Colonic mucosa (tissue), 4 donors: ENCODE data around the gene COQ9. TPM values are rescaled to one million over a fixed set of nuclear protein-coding genes. Genes with fewer than 3 reads are reported as not detected.

Experiments used
- DNase-seq: peaks from one replicate; pipeline ENCODE4 v3.0.0-alpha.2; 2020
- H3K27ac ChIP-seq: fragments of 200-600 bp; one replicate; pipeline ENCODE4 v1.8.0; 2021
- H3K27me3 ChIP-seq: fragments of 200-600 bp; one replicate; pipeline ENCODE4 v1.8.0; 2021
- H3K36me3 ChIP-seq: fragments of 200-600 bp; one replicate; pipeline ENCODE4 v1.8.0; 2021
- H3K4me1 ChIP-seq: fragments of 200-600 bp; one replicate; pipeline ENCODE4 v1.8.0; 2021; ENCODE audit warnings: mild to moderate bottlenecking
- H3K4me3 ChIP-seq: fragments of 200-600 bp; one replicate; pipeline ENCODE4 v1.8.0; 2021
- H3K9ac ChIP-seq, 2 donors: one replicate each; pipeline ENCODE4 v1.7.0; 2013; ENCODE audit warnings: control low read depth in 2 of 2, low read depth in 2 of 2, low read length in 2 of 2
- H3K9me3 ChIP-seq: fragments of 200-600 bp; one replicate; pipeline ENCODE4 v1.8.0; 2021
- CTCF ChIP-seq: fragments of 200-600 bp; IDR thresholded peaks from one replicate; pipeline ENCODE4 v1.8.0; 2022; ENCODE audit warnings: antibody characterized with exemption, mild to moderate bottlenecking
- intact Hi-C: fragments of 100-400 bp; cut with DNase I; formaldehyde crosslinking; loops from one replicate; pipeline ENCODE4 v1.14.1; 2022
- total RNA-seq, 2 donors: library from RNA; stranded (reverse); fragmentation: NEBNext Ultra II Directional in 1 of 2; extraction: Animal tissue kit (Norgen Biotek cat#: 25700) in 1 of 2; gene quantifications; one replicate each; pipeline ENCODE4 v1.2.1, GENCODE V29; 2021
- donor health status: healthy.
- donor health status: DM: no; HTN: no; CAD: no.
- donor health status: DM: no; HTN: no; CAD: no.

The COQ9 gene
- total RNA-seq, 2 donors from 2014 or later: 104 to 125 TPM

DNA sequence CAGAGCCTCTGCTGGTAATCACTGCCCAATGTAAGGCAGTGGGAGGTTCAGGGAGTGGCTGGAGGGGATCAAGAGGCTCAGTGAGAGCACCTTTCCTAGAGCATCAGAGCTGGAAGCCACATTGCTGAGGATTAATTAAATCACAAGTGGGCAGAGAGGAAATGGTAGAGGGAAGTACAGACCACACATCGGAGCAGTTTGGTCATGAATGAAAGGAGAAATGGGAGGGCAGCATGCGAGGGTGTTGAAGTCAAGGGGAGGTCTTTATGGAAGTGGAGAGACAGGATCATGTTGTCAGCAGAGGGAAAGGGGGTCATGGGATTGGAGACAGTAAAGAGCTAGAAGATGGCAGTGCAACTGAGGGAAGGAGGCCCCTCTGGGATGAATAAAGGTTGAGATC lies 40.4 kb upstream of the COQ9 start:
- Histone ChIP-seq H3K4me1 (no peaks in the 10 kb centered on the region), H3K9ac (no peak overlapping the region), H3K27ac (no peak overlapping the region), H3K36me3 (no peaks in the 10 kb centered on the region), H3K27me3 (no peaks in the 10 kb centered on the region), H3K9me3 (no peaks in the 10 kb centered on the region), H3K4me3 (no peak overlapping the region)
- intact Hi-C loops: no loop called here
- no peak for TF ChIP-seq CTCF
- no peak for DNase-seq

DNA sequence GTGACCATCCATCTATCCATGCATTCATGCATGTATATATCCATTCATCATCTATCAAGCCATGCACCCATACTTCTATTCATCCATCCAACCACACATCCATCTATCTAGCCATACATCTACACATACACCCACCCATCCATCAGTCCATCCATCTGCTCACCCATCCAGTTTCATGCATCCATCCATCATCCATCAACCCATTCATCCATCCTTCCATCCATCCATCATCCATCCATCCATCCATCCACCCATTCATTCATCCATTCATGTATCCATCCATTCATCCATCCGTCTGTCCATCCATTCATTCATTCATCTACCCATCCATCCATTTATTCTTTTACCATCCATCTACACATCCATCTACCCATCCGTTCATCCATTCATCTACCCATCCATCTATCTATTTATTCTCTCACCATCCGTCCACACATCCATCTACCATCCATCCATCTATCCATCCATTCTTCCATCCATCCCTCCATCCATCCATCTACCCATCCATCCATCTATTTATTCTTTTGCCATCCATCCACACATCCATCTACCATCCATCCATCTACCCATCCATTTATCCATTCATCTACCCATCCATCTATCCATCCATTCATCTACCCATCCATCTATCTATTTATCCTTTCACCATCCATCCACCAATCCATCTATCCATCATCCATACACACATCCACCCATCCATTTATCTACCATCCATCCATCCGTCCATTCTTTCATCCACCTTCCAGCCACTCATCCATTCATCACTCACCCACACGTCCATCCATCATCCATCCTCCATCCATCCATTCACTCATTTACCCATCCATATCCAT lies 39.5 kb upstream of the COQ9 start:
- Histone ChIP-seq H3K36me3 (no peaks in the 10 kb centered on the region), H3K9me3 (no peaks in the 10 kb centered on the region), H3K9ac (no peak overlapping the region), H3K4me3 (no peak overlapping the region), H3K4me1 (no peaks in the 10 kb centered on the region), H3K27ac (no peak overlapping the region), H3K27me3 (no peaks in the 10 kb centered on the region)
- intact Hi-C loops: no loop called here
- DNase-seq: no peak
- no peak for TF ChIP-seq CTCF

GRCh38 chr16:57409065-57409464 lies 38.2 kb upstream of the COQ9 start:
- H3K4me1 ChIP-seq: no peaks in the 10 kb centered on the region
- H3K9ac ChIP-seq: no peak overlapping the region
- DNase-seq: no peak
- no peaks in the 10 kb centered on the region for H3K27me3 ChIP-seq
- H3K36me3 ChIP-seq: no peaks in the 10 kb centered on the region
- intact Hi-C loops: no loop called here
- H3K4me3 ChIP-seq: no peak overlapping the region
- no peak for TF ChIP-seq CTCF
- H3K9me3 ChIP-seq: no peaks in the 10 kb centered on the region
- no peak overlapping the region for H3K27ac ChIP-seq

- DNase-seq: no peak
- H3K27ac ChIP-seq: no peak overlapping the region
- intact Hi-C loops: no loop called here
These were observed 37.2 kb upstream of the COQ9 start for GRCh38 chr16:57409870-57410587.

More at GRCh38 chr16:57409870-57410587, 37.2 kb upstream of the COQ9 start:
- Histone ChIP-seq H3K9ac (no peak overlapping the region), H3K9me3 (no peaks in the 10 kb centered on the region), H3K4me1 (no peaks in the 10 kb centered on the region), H3K36me3 (no peaks in the 10 kb centered on the region), H3K27me3 (no peaks in the 10 kb centered on the region), H3K4me3 (no peak overlapping the region)
- TF ChIP-seq CTCF: no peak
